Endothelial cell of hepatic sinusoid (primary cell): ENCODE measurements around the gene RYR2.
"Not testable (repeated sequence)": the region's sequence is repeated elsewhere in the genome, so short reads cannot be mapped to it uniquely, and the experiment has no call there.

ENCODE experiments used
- in situ Hi-C: cut with HindIII; loops from 2 replicates; pipeline ENCODE4 v1.10.0; 2017; ENCODE audit warnings: low sequenced_read_pairs

Gene RYR2

DNA sequence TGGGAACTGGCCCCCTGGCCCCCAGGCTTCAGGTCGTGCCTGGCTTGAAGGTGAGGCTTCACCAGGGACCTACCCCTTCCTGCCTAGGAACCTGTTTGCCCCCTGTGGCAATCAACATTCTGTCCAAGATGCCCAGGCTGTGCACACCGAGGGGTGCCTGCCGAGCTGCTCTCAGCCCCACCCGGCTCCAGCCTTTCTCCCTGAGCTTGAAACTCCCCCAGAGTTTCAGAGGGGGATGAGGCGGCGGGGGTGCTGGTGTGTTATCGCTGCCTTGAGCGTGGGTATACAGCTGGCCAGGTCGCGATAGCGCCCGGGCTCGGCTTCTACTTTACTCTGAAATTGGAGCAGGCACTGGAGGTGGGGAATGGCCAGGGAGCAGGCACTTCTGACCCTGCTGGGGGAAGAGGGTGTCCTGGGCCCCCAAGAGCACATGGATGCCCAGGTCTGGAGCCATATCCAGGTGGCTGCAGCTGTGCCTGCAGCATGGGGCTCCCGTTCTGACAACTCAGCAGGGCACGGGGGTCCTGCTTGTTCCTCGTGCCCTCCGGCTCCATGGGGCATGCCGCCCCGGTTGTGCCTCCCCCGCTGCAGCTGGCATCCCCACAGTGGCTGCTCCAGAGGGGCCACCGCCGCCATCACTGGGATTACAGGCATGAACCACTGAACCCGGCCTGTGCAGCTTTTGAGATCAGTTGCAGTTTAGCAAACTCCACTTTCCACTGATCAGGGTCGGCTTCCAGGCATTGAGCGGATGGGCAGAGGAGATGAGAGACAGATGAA, 29.8 kb downstream of the RYR2 start:
- in situ Hi-C loops, result no loop called here

DNA sequence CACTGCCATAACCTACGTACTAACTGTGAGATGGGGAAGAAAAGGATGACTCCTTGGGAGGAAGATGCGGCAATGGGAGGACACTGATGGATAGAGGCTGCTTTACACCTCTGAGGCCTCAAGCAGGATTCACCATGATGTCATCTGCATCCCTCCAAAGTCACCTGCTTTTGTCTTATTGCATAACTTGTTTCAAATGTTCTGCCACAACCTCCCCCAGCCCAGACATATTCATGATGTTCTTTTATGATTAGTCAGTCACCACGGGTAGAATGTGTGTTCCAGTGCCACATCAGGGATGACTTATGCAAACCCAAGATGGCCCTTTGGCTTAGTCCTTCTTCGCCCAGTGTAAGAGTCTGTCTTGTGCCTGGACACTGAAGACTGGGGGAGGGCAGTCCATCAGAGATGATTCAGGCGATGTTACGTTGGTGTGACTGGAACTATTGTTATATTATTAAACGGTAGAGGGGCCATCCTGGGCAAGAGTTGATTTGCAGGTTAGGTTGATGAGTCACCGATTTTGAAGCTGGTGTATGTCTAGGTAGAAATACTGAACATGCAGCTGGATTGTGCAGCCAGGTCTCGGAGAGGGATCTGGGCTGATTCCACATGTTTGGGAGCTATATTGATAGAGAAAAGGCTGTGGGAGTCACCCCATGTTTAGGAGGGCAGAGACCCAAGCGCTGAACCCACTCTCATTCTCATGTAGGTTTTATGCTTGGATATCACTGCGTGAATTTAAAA, 32.6 kb downstream of the RYR2 start:
- in situ Hi-C loops, result no loop called here

DNA sequence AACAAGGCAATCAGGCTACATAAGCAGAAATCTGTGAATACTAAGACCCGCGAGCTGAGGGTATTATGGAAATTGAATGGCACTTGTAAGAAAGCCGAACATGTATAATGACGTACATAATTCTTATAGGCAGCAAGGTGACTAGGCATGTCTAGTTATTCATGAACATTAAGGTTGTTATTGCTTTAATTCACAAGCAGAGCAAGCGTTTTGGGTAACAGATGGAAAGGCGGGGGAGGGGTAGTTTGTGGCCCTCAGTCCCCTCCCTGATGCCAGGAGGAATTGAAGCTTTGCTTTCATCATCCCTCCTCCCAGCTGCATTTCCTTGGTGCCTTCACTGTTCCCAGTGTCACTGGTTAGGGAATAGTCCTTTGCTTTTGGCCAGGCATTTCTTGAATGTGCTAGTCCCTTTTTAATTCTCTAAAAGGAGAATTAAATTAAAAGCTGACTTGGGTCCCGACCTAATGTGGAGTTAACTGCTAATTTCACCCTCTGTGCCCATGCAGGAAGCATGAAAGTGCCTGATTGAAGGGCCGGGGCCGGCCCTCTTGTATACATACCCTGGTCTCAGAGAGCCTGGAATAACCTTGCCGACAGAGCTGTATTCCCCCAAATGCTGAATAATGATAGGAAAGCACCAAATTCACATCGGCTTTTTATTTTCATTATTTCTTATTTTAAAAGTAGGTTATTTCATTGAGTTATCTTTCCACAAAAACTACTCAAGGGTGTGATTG, 42.5 kb downstream of the RYR2 start:
- in situ Hi-C loops, result no loop called here

DNA sequence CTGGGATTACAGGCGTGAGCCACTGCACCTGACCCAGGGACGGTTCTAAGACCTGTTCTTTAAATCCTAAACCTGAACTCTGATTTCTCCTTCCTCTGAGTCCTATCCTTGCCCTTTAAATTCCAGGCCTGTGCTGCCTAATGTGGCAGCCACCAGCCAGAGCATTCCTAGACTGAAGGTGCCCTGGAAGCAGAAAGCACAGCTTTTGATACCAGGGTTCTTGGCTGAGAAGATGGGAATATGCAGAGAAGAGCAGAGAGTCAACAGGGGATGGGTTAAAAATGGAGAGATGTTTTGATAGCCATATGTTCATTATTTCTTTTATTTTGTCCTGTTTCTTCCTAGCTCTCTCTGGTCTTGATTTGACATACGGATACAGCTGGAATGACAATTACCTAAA, 49.7 kb downstream of the RYR2 start:
- in situ Hi-C loops, result no loop called here

DNA sequence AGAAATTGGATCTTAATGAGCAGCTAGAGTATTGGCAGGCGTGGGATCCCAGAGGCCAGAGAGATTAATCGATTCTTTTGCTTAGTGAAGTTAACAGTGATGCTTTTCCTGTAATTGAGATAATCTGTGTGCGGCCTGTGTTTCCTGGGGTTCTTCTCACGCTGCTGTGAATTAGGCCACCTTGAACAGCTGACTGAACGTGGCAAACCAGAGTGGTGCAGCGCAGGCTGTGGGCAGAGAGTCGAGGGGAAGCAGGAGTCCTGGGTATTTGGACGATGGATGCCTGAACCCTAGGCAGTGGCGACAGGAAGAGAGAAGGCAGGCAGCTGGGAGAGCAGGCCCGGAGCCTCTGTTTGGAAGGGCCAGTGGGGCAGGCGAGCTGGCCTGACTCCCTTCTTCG, 51.7 kb downstream of the RYR2 start:
- in situ Hi-C loops, result no loop called here

DNA sequence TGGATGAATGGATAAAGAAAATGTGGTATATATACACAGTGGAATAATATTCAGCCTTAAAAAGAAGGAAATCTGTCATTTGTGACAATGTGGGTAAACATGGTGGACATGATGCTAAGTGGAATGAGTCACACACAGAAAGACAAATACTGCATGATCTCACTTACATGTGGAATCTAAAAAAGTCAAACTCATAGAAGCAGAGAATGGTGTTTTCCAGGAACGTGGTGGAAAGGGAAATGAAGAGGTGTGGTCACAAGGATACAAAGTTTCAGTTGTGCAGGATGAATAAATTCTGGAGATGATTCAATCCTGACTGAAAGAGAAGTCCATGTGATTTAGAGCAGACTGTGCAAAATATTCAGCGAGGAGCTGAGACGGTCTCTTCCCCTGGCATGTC, 56.6 kb downstream of the RYR2 start:
- in situ Hi-C loops, result no loop called here

DNA sequence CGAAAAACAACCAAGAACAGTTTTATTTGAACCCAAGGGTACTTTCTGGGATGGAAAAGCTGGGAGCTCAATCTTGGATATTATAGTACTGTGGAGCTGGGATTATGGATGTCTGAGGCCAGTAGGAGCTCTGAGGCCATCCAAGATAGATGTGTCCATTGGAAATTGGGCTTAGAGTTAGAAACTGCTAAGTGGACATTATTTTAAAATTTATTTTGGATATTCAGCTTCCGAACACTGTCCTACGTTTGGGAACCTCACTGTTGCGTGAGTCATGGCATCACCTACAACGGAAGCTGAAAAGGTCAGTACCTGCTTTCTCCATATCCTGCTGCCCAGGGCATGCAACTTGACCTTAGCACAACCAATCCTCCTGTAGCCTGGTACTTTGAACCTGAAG, 61.0 kb downstream of the RYR2 start:
- in situ Hi-C loops, result no loop called here

DNA sequence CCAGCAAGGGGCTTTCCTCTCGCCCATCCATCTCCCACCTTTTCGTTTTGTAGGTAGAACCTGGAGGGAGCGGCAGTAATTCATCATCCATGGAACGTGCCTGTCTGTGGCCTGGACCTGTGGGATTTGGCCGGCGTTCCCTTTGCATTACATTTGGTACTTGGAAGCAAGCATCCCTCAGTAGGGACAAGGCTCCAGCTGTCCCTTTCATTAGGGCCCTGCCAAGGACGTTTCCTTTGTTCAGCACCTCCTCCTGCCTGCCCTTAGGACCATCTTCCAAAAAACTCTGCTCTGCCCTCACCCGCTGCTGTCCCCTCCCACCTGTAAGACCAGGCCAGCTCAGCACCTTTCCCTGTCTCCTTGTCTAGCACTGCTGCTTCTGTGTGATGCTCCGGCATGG, 62.1 kb downstream of the RYR2 start:
- in situ Hi-C loops, result no loop called here

DNA sequence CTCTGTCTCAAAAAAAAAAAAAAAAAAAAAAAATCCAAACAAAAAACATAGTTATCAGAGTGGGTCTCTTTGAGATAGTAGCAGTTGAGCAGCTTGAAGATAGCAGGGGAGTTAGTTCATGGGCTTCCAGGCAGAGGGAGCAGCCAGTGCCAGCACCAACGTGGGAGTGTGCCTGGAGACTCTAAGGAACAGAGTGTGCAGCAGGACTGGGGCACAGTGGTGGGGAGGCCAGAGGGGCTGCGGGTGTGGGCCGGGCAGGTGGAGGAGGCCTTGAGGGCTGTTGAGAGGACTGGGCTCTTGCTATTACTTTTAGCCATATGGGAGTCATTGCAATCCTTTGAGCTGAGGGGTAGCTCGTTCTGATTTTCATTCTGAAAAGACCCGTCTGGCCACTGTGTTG, 63.8 kb downstream of the RYR2 start:
- in situ Hi-C loops, result no loop called here

DNA sequence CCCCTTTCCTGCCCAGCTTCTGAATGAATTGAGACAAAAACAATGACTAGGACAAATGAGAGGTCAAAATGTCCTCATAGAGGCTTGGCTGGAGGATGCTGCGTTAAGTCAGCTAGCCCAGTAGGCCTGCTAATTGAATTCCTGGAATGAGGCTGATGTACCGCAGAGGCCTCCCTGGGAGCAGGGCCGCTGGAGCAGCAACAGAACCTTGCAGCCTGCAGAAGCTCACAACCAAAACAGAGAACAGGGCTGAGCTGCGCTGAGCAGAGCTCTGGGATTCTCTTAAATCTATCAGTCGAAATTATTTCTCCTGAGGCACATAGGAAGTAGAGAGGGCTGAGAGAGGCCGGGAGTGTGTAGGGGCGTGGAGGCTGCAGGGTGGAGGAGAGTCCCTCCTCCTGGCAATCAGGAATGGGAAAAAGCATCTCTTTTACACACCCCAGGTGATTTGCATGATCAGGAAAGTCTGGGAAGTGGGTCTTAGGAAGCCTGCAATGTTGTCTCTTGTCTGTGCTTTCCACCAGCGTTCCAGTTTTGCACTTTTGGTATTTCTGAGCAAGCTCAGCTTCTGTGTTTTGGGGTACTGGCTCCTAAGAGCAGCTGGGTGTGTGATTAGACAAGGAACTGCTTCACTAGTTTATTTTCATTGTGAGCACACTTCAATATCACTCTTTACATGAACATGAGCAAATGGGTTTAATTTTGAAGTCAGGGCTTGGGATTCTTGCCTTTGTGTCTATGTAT, 66.5 kb downstream of the RYR2 start:
- in situ Hi-C loops, result no loop called here

DNA sequence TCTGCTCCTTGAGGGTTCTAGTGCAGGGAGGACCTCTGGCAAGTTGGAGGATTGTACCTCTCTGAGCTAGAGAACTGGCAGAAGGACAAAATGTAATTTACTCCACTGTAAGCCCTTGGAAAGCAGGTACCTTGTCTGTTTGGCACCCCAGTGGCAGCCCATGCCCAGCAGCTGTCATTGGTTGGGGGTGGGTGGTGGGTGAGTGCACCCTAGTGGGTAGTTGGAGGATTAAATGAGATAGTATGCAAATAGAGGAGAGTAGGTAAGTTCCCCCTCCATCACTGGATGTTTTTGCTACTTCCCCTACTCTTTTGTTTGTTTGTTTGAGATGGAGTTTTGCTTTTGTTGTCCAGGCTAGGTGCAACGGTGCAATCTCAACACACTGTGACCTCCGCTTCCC, 69.8 kb downstream of the RYR2 start:
- in situ Hi-C loops, result loop anchor here (5.0 kb wide), 1 partner anchor 35 kb away; no protein-coding TSS in a partner anchor

DNA sequence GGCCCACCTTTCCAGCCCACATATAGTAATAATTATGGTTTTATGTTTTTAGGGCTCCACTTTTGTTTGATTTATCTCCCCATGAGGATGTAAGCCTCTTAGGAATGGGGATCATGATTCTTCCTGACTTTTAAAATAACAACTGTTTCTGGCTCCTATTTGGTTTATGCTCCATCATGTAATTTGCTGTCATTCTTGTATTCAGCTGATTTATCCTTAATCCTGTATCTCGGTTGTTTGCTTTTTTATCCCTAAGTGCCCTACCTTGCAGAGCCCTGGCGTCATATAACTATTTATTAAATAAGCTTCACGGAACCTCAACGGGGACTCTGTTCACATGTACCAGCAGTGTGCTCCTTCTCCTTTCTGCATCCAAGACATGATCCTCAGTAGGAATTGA, 70.7 kb downstream of the RYR2 start:
- in situ Hi-C loops, result loop anchor here (5.0 kb wide), 1 partner anchor 35 kb away; no protein-coding TSS in a partner anchor

DNA sequence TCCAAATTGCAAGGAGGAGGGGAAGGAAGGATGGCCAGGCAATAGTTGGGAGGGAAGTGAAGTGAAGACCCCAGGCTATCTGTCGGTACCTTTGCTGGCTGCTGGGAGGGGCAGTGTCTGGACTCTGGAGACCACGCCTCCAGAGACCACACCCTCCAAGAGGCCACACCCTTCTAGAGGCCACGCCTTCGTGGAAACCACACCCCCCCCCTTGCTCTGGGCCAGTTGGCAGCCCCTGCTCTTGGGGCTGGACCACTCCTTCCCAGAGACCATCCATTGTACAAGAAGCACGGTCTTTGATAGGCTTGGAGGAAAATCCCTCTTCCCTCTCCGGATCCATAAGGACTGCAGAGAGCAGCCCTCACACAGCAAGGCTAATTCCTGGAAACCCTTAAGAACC, 73.1 kb downstream of the RYR2 start:
- in situ Hi-C loops, result no loop called here

DNA sequence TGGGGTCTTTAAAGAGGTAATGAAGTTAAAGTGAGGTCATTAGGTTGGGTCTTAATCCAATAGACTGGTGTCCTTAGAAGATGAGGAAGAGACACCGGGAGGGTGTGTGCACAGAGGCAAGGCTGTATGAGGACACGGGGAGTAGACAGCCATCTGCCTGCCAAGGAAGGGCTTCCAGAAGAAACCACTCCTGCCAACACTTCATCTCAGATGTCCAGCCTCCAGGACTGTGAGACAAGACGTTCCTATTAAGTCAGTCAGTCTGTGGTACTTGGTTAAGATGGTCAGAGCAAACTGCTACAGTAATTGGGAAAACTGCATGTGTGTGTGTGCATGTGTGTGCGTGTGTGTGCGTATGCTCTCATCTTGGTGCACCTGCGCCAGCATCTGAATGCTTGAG, 77.1 kb downstream of the RYR2 start:
- in situ Hi-C loops, result no loop called here

DNA sequence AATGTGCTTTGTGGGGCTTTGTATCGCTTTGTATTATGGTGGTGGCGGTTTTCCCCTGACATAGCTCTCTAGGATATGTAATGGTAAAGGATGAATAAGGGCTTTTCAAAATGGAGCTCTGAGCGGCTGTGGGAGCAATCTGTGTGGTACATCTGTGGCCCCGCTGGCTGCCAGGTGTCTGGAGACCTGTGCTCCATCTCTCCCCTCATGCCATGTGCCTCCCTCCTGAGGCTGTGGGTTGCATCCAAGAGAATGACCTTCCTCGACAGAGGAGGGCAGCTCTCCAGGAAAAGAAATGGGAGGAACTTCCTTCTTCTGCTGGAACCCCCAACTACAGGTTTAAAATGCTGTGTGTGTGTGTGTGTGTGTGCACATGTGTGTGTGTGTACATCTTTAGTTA, 78.7 kb downstream of the RYR2 start:
- in situ Hi-C loops, result no loop called here

DNA sequence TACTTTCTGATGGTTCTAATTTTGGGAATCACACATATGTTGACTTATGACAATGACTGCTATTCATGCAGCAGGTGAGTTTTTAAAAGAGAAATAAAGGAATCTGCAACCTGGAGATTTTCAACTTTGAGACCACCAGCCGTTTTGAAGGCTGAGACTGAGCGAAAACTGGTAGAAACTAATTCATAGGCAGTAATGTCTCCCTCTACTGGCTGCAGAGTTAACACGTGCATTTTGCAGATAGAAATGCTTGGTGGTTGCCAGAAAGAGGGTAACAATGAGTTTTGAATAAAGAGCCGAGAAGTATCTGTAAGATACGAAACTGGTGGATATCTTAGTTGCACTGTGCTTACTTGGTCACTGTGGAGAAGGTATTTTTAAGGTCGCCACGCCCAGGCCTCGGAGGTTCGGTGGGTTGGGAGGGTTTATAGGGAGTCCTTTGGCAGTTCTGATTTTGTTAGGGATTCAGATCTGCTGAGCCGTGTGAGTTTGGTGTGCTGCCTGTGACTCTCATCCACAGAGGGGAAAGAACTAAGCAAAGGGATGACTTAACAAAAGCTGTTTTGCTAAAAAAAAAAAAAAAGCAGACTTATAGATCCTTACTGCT, 83.0 kb downstream of the RYR2 start:
- in situ Hi-C loops, result no loop called here

DNA sequence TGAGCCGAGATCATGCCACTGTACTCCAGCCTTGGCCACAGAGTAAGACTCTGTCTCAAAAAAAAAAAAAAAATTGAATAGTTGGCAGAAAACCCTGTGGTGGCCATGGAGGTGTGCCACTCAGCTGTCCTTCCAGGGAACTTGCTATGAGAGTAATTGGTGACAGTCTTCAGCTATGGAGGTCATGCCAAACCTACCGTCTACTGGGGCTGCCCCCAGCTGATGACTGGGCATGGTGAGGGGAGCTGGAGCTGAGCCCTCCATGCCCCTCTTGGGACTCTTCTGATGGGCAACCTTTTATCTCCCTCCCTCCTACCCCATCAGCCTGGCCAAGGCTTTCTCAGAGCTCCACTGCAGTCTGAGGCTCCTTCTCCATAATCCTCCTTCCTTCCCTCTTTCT, 84.2 kb downstream of the RYR2 start:
- in situ Hi-C loops, result no loop called here

DNA sequence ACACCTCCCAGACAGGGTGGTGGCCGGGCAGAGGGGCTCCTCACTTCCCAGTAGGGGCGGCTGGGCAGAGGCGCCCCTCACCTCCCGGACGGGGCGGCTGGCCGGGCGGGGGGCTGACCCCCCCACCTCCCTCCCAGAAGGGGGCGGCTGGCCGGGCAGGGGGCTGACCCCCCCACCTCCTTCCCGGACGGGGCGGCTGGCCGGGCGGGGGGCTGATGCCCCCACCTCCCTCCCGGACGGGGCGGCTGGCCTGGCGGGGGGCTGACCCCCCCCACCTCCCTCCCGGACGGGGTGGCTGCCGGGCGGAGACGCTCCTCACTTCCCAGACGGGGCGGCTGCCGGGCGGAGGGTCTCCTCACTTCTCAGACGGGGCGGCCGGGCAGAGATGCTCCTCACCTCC, 85.3 kb downstream of the RYR2 start:
- in situ Hi-C loops, result not testable (repeated sequence)

DNA sequence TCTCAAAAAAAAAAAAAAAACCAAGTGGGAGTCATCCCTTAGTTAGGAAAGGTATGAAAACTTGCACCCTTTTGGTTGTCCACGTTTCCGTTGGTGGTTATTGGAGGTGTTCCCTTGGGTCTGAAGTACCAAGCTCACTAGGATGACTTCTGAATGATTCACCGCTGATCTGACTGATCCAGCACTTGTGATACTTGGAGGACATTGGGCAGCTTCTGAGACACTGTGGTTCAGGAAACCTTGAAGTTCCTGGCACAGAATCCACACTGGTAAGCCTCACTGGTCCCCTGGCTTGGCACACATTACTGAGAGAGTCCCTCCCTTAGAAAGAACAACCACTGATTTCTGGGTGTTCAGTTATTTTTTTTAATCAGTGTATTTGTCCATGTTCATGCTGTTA, 91.9 kb downstream of the RYR2 start:
- in situ Hi-C loops, result no loop called here

DNA sequence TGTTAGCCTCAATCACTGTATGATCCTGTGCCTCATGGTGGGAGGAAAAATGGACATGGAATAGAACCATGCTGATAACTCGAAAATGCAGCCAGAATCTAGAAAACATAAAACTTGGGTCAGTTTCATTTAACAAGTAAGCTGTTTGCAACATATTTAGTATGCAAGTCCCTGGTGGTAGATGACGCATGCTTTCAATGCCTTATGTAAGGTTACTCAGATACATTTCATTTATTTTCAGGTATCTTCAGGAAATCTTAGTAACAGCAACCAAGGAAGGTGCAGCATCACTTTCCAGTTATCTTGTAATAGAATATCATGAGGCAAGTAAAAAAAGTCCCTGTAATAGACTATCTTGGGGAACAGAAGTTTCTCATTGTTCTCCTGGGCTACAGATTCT, 92.9 kb downstream of the RYR2 start:
- in situ Hi-C loops, result no loop called here

DNA sequence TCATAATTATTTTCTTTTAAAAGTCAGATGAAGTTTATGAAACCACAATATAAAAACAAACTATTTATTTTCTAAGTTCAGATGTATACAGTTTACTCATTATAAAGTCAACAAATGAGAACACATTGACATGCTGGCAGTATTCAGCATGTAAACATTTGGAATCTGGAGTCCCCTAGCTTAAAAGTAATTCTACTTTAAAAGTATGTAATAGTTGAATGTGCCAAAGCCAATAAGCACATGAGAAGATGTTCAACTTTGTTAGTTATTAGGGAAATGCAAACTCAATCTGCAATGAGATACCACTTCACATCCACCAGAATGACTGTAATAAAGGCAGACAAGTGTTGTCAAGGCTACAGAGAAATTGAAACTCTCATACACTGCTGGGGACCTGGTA, 96.6 kb downstream of the RYR2 start:
- in situ Hi-C loops, result no loop called here
